Measurements from ENCODE around the gene PRX.

GRCh38 chr19:40392123-40392522 is 21.1 kb downstream of the PRX start:
- TF ChIP-seq CTCF (IDR thresholded peaks at IDR 0.05) (no peak), POLR2A (IDR thresholded peaks at IDR 0.05) (no peak)
